Measurements from ENCODE around the gene PLSCR2.
"Not testable (repeated sequence)": the region's sequence is repeated elsewhere in the genome, so short reads cannot be mapped to it uniquely, and the experiment has no call there.

Gene PLSCR2

DNA sequence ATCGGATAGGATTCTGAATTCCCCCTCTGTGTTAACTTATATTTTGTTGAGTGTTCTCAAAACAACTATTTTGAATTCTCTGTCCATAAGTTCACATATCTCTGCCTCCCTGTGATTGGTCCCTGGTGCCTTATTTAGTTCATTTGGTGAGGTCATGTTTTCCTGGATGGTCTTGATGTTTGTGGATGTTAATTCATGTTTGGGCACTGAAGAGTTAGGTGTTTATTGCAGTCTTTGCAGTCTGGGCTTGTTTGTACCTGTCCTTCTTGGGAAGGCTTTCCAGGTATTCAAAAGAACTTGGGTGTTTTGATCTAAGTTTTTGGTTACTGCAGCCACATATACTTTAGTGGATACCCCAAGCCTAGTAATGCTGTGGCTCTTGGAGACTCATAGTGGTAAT lies 23.3 kb downstream of the PLSCR2 start:
- Histone ChIP-seq H3K27me3 (ENCODE audit: control insufficient read depth, insufficient read depth, low read length) (no peaks in the 10 kb centered on the region), H3K4me3 (ENCODE audit: low read length) (no peak overlapping the region), H3K4me1 (ENCODE audit: control insufficient read depth, insufficient read depth, low read length) (no peaks in the 10 kb centered on the region), H3K9ac (ENCODE audit: low read length) (no peak overlapping the region), H3K9me3 (ENCODE audit: control insufficient read depth, low read length) (no peaks in the 10 kb centered on the region), H3K36me3 (ENCODE audit: control insufficient read depth, insufficient read depth, low read length) (no peaks in the 10 kb centered on the region)

DNA sequence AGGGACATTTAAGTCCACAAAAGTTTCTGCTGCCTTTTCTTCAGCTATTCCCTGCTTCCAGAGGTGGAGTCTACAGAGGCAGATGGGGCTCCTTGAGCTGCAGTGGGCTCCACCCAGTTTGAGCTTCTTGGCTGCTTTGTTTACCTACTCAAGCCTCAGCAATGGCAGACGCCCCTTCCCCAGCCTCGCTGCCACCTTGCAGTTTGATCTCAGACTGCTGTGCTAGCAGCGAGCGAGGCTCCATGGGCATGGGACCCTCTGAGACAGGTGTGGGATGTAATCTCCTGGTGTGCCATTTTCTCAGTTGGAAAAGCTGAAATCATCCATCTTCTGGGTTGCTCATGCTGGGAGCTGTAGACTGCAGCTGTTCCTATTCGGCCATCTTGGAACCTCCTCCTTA lies 29.1 kb downstream of the PLSCR2 start:
- not testable (repeated sequence) for H3K27me3 ChIP-seq (ENCODE audit: control insufficient read depth, insufficient read depth, low read length); H3K36me3 ChIP-seq (ENCODE audit: control insufficient read depth, insufficient read depth, low read length); H3K9me3 ChIP-seq (ENCODE audit: control insufficient read depth, low read length); H3K9ac ChIP-seq (ENCODE audit: low read length); H3K4me1 ChIP-seq (ENCODE audit: control insufficient read depth, insufficient read depth, low read length); H3K4me3 ChIP-seq (ENCODE audit: low read length)

DNA sequence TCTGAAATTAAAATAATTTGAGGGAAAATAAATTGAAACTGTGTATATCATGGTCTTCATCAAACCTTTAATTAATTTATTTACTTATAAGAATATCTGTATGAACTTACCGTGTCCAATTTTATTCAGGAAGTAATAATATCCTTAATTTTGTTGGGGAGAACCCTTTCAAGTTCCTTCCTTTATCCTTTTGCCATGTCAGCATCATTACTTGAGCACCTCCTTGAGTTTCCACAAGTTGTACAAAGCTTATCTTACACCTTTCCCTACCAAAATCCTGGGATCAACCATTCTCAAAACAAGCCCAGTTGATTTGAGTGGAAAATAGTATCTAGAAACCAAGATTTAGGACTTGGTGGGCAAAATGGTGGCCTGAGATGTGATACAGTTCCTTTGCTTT lies 37.3 kb downstream of the PLSCR2 start:
- H3K4me3 ChIP-seq (ENCODE audit: low read length) = no peak overlapping the region
- H3K9me3 ChIP-seq (ENCODE audit: control insufficient read depth, low read length) = no peaks in the 10 kb centered on the region
- no peaks in the 10 kb centered on the region for H3K36me3 ChIP-seq (ENCODE audit: control insufficient read depth, insufficient read depth, low read length)
- H3K27me3 ChIP-seq (ENCODE audit: control insufficient read depth, insufficient read depth, low read length) = no peaks in the 10 kb centered on the region
- H3K4me1 ChIP-seq (ENCODE audit: control insufficient read depth, insufficient read depth, low read length) = no peaks in the 10 kb centered on the region
- no peak overlapping the region for H3K9ac ChIP-seq (ENCODE audit: low read length)

DNA sequence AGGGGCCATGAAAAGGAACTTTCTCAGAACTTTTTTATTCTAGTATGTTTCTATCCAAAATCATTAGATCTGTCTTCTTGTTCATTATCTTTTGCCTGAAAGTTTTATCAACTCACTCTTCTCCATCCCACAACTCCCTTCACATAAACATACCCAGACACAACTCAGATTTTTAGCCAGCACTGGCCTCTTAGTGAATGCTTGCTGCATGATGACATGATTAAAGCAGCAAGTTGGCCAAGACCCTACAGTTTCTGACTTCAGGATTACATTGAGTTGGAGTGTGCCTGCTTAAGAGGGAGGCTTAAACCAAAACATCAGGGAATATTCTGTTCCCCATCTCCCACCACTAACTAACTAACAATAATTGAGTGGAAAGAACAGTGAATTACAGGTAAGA lies 38.1 kb downstream of the PLSCR2 start:
- Histone ChIP-seq H3K4me3 (ENCODE audit: low read length) (no peak overlapping the region), H3K36me3 (ENCODE audit: control insufficient read depth, insufficient read depth, low read length) (no peaks in the 10 kb centered on the region)

DNA sequence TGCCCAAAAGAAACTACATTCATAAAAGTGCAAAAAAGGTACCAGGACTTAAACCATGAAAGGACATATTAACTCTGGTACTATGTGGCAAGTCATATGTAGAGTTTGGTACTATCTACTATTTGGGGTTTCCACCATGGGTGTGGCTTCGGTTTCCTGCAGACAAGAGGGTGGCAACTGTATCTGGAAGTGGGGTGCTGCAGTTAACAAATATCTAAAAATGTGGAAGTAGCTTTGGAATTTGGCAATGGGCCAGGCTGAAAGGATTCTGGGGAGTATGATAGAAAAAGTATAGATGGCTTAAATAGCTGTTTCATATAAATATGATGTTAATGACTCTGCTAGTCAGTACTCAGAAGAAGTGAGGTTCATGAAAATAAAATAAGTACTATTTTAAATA lies 44.0 kb downstream of the PLSCR2 start:
- Histone ChIP-seq H3K9ac (ENCODE audit: low read length) (no peak overlapping the region), H3K27me3 (ENCODE audit: control insufficient read depth, insufficient read depth, low read length) (no peaks in the 10 kb centered on the region), H3K9me3 (ENCODE audit: control insufficient read depth, low read length) (no peaks in the 10 kb centered on the region)

More for the DNA sequence above, 38.1 kb downstream of the PLSCR2 start:
- Histone ChIP-seq H3K9ac (ENCODE audit: low read length) (no peak overlapping the region), H3K27me3 (ENCODE audit: control insufficient read depth, insufficient read depth, low read length) (no peaks in the 10 kb centered on the region), H3K4me1 (ENCODE audit: control insufficient read depth, insufficient read depth, low read length) (no peaks in the 10 kb centered on the region), H3K9me3 (ENCODE audit: control insufficient read depth, low read length) (no peaks in the 10 kb centered on the region)

DNA sequence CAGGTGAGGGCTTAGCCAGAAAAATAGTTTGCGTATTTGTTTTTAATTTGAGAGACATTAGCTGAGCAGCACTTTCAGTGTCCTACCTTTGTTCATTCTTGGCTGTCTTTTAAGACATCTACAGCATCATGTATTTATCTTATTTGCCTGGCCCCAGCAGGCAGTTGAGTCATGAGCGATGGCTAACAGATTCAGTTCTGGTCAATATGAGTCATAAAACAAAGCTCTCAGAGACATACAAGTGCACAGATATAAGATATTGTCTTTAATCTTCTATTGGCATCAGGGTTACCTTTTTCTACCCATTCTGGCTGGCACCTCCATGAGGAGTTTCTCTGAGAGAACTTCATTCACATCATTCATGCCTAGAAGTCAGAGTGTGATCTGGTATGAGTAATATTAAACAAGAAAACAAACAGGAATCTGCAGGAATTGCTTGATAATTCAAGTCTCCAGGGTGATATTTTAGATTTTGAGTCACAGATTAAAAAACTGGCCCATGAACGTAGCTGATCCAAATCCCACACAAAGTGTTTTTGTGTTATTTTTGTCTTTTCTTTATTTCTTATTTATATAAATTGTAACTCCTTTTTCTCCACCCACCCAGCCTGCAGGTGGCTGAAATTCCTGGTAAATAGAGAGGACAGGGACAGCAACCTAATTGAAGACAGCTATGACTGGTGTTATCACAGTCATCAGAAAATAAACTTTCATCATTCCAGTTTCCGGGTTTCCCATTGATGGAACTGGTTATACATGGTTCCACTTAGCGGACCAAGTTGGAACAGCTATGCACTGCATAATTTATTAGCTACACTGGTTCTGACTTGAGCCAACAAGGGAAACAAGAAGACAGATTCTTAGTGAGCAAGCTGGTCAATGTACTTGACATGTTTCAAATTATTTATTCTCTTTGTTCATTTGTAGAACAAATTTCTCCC lies 47.3 kb downstream of the PLSCR2 start:
- Histone ChIP-seq H3K9me3 (ENCODE audit: control insufficient read depth, low read length) (no peaks in the 10 kb centered on the region), H3K4me1 (ENCODE audit: control insufficient read depth, insufficient read depth, low read length) (no peaks in the 10 kb centered on the region), H3K9ac (ENCODE audit: low read length) (no peak overlapping the region), H3K27me3 (ENCODE audit: control insufficient read depth, insufficient read depth, low read length) (no peaks in the 10 kb centered on the region), H3K4me3 (ENCODE audit: low read length) (no peak overlapping the region), H3K36me3 (ENCODE audit: control insufficient read depth, insufficient read depth, low read length) (no peaks in the 10 kb centered on the region)

More for the DNA sequence above, 44.0 kb downstream of the PLSCR2 start:
- no peaks in the 10 kb centered on the region for H3K4me1 ChIP-seq (ENCODE audit: control insufficient read depth, insufficient read depth, low read length)
- H3K36me3 ChIP-seq (ENCODE audit: control insufficient read depth, insufficient read depth, low read length) = no peaks in the 10 kb centered on the region
- H3K4me3 ChIP-seq (ENCODE audit: low read length) = no peak overlapping the region

DNA sequence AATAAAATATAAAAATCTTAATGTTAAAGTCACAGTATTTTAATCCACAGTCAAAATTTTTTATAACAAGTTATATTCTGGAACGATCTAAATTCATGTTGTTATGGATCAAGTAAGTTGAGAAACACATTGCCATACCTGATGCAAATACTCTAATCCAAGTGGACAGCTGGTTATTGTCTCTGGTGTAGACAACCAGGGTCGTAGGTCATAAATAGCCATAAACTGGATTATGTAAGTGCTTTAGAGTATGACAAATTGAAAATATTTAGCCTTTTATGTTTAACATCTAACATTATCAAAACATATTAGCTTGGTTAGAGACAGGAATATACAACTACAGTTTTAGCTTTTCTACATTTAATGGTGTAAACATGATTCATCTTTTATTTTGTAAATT lies 53.0 kb downstream of the PLSCR2 start:
- no peaks in the 10 kb centered on the region for H3K27me3 ChIP-seq (ENCODE audit: control insufficient read depth, insufficient read depth, low read length)
- no peak overlapping the region for H3K4me3 ChIP-seq (ENCODE audit: low read length)
- no peaks in the 10 kb centered on the region for H3K36me3 ChIP-seq (ENCODE audit: control insufficient read depth, insufficient read depth, low read length)
- H3K9me3 ChIP-seq (ENCODE audit: control insufficient read depth, low read length) = no peaks in the 10 kb centered on the region
- H3K9ac ChIP-seq (ENCODE audit: low read length) = no peak overlapping the region
- H3K4me1 ChIP-seq (ENCODE audit: control insufficient read depth, insufficient read depth, low read length) = no peaks in the 10 kb centered on the region

DNA sequence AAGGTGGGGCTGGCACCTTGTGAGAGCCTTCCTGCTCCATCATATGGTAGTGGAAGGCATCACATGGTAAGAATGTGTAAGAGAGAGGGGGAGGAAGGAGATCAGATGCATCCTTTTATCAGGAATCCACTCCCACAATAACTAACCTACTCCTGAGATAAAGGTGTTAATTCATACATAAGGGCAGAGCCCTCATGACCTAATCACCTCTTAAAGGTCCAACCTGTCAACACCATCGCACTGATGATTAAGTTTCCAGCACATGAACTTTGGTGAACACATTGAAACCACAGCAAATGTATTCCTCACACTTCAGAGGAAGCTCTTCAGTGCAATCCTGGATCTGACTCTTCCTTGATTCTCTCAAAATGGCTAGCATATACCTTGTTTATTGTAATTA lies 55.4 kb downstream of the PLSCR2 start:
- no peaks in the 10 kb centered on the region for H3K27me3 ChIP-seq (ENCODE audit: control insufficient read depth, insufficient read depth, low read length)
- no peaks in the 10 kb centered on the region for H3K9me3 ChIP-seq (ENCODE audit: control insufficient read depth, low read length)
- no peaks in the 10 kb centered on the region for H3K4me1 ChIP-seq (ENCODE audit: control insufficient read depth, insufficient read depth, low read length)
- H3K9ac ChIP-seq (ENCODE audit: low read length) = no peak overlapping the region
- H3K36me3 ChIP-seq (ENCODE audit: control insufficient read depth, insufficient read depth, low read length) = no peaks in the 10 kb centered on the region
- H3K4me3 ChIP-seq (ENCODE audit: low read length) = no peak overlapping the region

DNA sequence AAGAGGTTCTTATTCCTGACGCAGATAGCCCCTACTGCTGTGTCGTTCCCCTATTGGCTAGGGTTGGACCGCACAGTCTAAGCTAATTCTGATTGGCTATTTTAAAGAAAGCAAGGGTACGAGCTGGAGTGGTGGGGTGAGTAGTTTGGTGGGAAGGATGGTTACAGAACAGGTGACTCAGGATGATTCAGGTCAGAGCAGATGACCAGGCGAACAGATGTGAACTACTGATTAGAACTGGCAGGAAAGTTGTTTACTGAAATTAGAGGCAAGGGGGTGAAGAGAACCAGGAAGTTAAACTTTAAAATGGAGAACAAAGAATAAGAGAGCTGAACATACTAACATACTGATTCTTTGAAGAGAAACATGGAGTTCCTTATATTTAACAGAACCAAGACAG lies 56.6 kb downstream of the PLSCR2 start:
- H3K9me3 ChIP-seq (ENCODE audit: control insufficient read depth, low read length); H3K4me1 ChIP-seq (ENCODE audit: control insufficient read depth, insufficient read depth, low read length); H3K9ac ChIP-seq (ENCODE audit: low read length); H3K27me3 ChIP-seq (ENCODE audit: control insufficient read depth, insufficient read depth, low read length); H3K36me3 ChIP-seq (ENCODE audit: control insufficient read depth, insufficient read depth, low read length); H3K4me3 ChIP-seq (ENCODE audit: low read length): not testable (repeated sequence)

DNA sequence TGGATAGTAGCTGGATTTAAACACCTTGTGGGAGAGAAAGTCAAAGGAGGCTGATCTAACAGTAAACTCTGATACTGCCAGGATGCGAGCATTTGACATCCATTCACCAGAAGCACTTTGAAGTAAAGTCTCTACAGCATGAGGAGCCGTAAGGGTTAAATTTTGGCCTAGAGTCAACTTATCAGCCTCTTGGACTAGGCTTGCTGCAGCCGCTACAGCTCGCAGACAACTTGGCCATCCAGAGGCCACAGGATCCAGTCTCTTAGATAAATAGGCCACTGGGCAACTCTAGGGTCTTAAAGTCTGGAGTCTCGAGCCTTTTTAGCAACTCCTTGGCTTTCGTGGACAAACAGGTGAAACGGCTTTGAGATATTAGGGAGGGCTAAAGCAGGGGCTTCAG lies 61.4 kb downstream of the PLSCR2 start:
- Histone ChIP-seq H3K9ac (ENCODE audit: low read length) (no peak overlapping the region), H3K36me3 (ENCODE audit: control insufficient read depth, insufficient read depth, low read length) (no peaks in the 10 kb centered on the region), H3K27me3 (ENCODE audit: control insufficient read depth, insufficient read depth, low read length) (no peaks in the 10 kb centered on the region), H3K4me3 (ENCODE audit: low read length) (no peak overlapping the region), H3K4me1 (ENCODE audit: control insufficient read depth, insufficient read depth, low read length) (no peaks in the 10 kb centered on the region), H3K9me3 (ENCODE audit: control insufficient read depth, low read length) (no peaks in the 10 kb centered on the region)

DNA sequence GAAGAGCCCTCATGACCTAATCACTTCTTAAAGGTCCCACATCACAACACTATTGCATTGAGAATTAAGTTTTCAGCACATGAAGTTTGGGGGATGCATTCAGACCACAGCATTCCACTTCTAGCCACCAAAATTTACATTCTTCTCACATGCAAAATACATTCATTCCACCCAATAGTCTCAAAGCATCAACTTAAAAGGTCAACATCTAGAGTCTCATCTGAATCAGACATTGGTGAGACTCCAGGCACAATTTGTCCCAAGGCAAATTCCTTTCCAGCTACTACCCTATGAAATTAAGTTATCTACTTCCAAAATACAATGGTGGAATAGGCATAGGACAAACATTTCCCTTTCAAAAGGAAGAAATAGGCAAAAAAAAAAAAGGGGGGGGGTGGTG lies 64.9 kb downstream of the PLSCR2 start:
- H3K27me3 ChIP-seq (ENCODE audit: control insufficient read depth, insufficient read depth, low read length) = no peaks in the 10 kb centered on the region
- H3K9me3 ChIP-seq (ENCODE audit: control insufficient read depth, low read length) = no peaks in the 10 kb centered on the region
- H3K4me1 ChIP-seq (ENCODE audit: control insufficient read depth, insufficient read depth, low read length) = no peaks in the 10 kb centered on the region
- H3K36me3 ChIP-seq (ENCODE audit: control insufficient read depth, insufficient read depth, low read length) = no peaks in the 10 kb centered on the region
- no peak overlapping the region for H3K4me3 ChIP-seq (ENCODE audit: low read length)
- no peak overlapping the region for H3K9ac ChIP-seq (ENCODE audit: low read length)

DNA sequence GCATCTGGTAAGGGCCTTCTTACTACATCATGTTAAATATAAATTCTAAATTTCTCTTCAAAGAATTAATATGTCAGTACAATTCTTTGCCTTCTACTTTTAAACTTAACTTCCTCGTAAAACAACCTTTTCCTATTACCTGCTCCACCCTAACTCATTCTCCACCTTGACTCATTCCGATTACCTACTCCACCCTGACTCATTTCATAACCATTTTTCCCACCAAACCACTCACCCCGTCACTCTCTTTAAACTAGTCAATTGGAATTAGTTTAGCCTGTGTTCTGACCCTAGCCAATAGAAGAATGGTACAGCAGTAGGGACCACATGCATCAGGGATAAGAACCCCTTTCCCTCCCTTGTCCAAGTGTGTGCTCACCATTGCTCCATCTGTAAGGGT lies 65.6 kb downstream of the PLSCR2 start:
- no peaks in the 10 kb centered on the region for H3K36me3 ChIP-seq (ENCODE audit: control insufficient read depth, insufficient read depth, low read length)
- H3K9ac ChIP-seq (ENCODE audit: low read length) = no peak overlapping the region
- H3K4me3 ChIP-seq (ENCODE audit: low read length) = no peak overlapping the region
- no peaks in the 10 kb centered on the region for H3K27me3 ChIP-seq (ENCODE audit: control insufficient read depth, insufficient read depth, low read length)
- no peaks in the 10 kb centered on the region for H3K4me1 ChIP-seq (ENCODE audit: control insufficient read depth, insufficient read depth, low read length)
- H3K9me3 ChIP-seq (ENCODE audit: control insufficient read depth, low read length) = no peaks in the 10 kb centered on the region

DNA sequence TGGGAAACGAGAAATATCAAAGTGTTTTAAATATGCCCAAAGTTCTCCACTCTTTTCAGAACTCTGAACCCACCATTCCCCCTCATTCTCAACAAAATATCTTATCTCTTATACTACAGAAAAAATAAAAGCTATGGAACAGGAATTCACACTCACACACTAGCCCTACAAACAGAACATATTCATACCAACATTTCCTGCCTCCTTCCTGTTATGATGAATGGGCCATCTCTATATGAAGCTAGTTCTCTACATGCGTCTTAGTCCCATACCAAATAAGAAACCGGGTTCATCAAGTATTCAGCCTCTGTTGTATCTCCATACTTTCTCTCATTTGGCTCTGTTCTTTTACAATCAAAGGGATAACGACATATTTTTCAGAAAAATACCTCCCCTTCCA lies 72.6 kb downstream of the PLSCR2 start:
- no peaks in the 10 kb centered on the region for H3K27me3 ChIP-seq (ENCODE audit: control insufficient read depth, insufficient read depth, low read length)
- H3K4me3 ChIP-seq (ENCODE audit: low read length) = no peak overlapping the region
- no peak overlapping the region for H3K9ac ChIP-seq (ENCODE audit: low read length)
- H3K9me3 ChIP-seq (ENCODE audit: control insufficient read depth, low read length) = no peaks in the 10 kb centered on the region
- no peaks in the 10 kb centered on the region for H3K4me1 ChIP-seq (ENCODE audit: control insufficient read depth, insufficient read depth, low read length)
- no peaks in the 10 kb centered on the region for H3K36me3 ChIP-seq (ENCODE audit: control insufficient read depth, insufficient read depth, low read length)
